ENCODE data around the gene TBXA2R.

- TF ChIP-seq CTCF (optimal IDR thresholded peaks at IDR 0.05 in 1 of 3, IDR thresholded peaks at IDR 0.05 in 1 of 3, conservative IDR thresholded peaks at IDR 0.05 in 1 of 3; ENCODE audit: extremely low read depth in 1 of 3, insufficient read depth in 2 of 3, low read length in 3 of 3) (no peak), EZH2 (IDR thresholded peaks at IDR 0.05; ENCODE audit: low read length) (no peak)
Measured at GRCh38 chr19:3618811-3619630, 12.3 kb upstream of the TBXA2R start.

All from keratinocyte (primary cell).